Measurements from ENCODE around the gene TSHZ2.

DNA sequence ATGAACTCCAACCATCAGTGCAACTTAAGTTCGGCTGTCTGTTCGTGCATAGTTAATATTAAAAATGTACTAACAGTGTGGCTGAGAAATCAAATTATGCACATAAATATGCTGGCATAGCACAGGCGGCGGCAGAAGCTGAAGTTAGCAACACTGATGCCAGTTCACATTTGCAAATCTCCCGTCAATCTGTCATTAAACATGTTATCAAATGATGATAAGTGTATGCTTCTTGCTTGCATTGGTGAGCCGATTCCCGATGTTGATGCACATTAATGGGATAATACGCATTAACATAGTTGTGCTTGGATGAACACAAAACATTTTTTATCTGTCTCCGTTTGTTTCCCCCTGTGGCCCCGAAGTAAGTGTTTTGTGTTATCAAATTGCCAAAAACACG lies 312.1 kb downstream of the TSHZ2 start:
- TF ChIP-seq POLR2A (IDR thresholded peaks at IDR 0.05) = no peak
- TF ChIP-seq, protein P1, sequence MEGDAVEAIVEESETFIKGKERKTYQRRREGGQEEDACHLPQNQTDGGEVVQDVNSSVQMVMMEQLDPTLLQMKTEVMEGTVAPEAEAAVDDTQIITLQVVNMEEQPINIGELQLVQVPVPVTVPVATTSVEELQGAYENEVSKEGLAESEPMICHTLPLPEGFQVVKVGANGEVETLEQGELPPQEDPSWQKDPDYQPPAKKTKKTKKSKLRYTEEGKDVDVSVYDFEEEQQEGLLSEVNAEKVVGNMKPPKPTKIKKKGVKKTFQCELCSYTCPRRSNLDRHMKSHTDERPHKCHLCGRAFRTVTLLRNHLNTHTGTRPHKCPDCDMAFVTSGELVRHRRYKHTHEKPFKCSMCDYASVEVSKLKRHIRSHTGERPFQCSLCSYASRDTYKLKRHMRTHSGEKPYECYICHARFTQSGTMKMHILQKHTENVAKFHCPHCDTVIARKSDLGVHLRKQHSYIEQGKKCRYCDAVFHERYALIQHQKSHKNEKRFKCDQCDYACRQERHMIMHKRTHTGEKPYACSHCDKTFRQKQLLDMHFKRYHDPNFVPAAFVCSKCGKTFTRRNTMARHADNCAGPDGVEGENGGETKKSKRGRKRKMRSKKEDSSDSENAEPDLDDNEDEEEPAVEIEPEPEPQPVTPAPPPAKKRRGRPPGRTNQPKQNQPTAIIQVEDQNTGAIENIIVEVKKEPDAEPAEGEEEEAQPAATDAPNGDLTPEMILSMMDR (IDR thresholded peaks at IDR 0.05) = no peak

Data from breast epithelium (tissue), 3 donors.